Trophoblast cell (in vitro differentiated cells and primary cell): ENCODE results near the gene LRRC34. TPM values are rescaled to one million over a fixed set of nuclear protein-coding genes. Genes with fewer than 3 reads are reported as not detected.
A peak's percentile ranks its signal among the peaks of the same experiment; 100 is the strongest.

Source experiments
- DNase-seq, 2 donors: peaks; one replicate each; pipeline ENCODE4 v3.0.0-alpha.2; 2016
- H2AFZ ChIP-seq: 2 replicates; pipeline ENCODE4 v1.6.1; 2013; ENCODE audit warnings: low read length, moderate library complexity, mild to moderate bottlenecking; ENCODE audit not compliant: insufficient read depth, poor library complexity
- H2AK5ac ChIP-seq: 2 replicates; pipeline ENCODE4 v1.6.1; 2013; ENCODE audit warnings: mild to moderate bottlenecking, low read length
- H2BK120ac ChIP-seq: 2 replicates; pipeline ENCODE4 v1.6.1; 2013; ENCODE audit warnings: low read length, mild to moderate bottlenecking, moderate library complexity; ENCODE audit not compliant: insufficient read depth, poor library complexity
- H2BK12ac ChIP-seq: 2 replicates; pipeline ENCODE4 v1.6.1; 2013; ENCODE audit warnings: mild to moderate bottlenecking, low read length, moderate library complexity
- H2BK5ac ChIP-seq: 2 replicates; pipeline ENCODE4 v1.6.1; 2013; ENCODE audit warnings: low read length, low read depth, moderate library complexity, mild to moderate bottlenecking; ENCODE audit not compliant: poor library complexity
- H3K14ac ChIP-seq: 2 replicates; pipeline ENCODE4 v1.6.1; 2013; ENCODE audit warnings: mild to moderate bottlenecking, low read length
- H3K18ac ChIP-seq: 2 replicates; pipeline ENCODE4 v1.6.1; 2013; ENCODE audit warnings: mild to moderate bottlenecking, low read length
- H3K23ac ChIP-seq: 2 replicates; pipeline ENCODE4 v1.6.1; 2013; ENCODE audit warnings: low read length
- H3K27ac ChIP-seq: 2 replicates; pipeline ENCODE4 v1.5.1; 2013; ENCODE audit warnings: low read depth, mild to moderate bottlenecking, inconsistent platforms, low read length, moderate library complexity
- H3K27me3 ChIP-seq: 2 replicates; pipeline ENCODE4 v1.6.1; 2013; ENCODE audit warnings: inconsistent platforms, mild to moderate bottlenecking, low read length, moderate library complexity; ENCODE audit not compliant: insufficient read depth
- H3K36me3 ChIP-seq, 2 experiments: 1 replicate in 1 of 2; 2 replicates in 1 of 2; pipeline ENCODE4 v1.6.1; 2013; ENCODE audit warnings: low read length in 2 of 2, mild to moderate bottlenecking in 2 of 2, moderate library complexity in 1 of 2; ENCODE audit not compliant: insufficient read depth in 2 of 2, control insufficient read depth in 1 of 2
- H3K4ac ChIP-seq: 2 replicates; pipeline ENCODE4 v1.6.1; 2013; ENCODE audit warnings: low read depth, mild to moderate bottlenecking, low read length, moderate library complexity
- H3K4me1 ChIP-seq, 2 experiments: 1 replicate in 1 of 2; 2 replicates in 1 of 2; pipeline ENCODE4 v1.6.1; 2013; ENCODE audit warnings: low read length in 2 of 2, mild to moderate bottlenecking in 2 of 2, moderate library complexity in 1 of 2; ENCODE audit not compliant: insufficient read depth in 2 of 2, control insufficient read depth in 1 of 2
- H3K4me2 ChIP-seq: 2 replicates; pipeline ENCODE4 v1.6.1; 2013; ENCODE audit warnings: inconsistent platforms, mild to moderate bottlenecking, low read length, moderate library complexity
- H3K4me3 ChIP-seq: 2 replicates; pipeline ENCODE4 v1.5.1; 2013; ENCODE audit warnings: mild to moderate bottlenecking, low read depth, low read length, inconsistent platforms
- H3K79me1 ChIP-seq: one replicate; pipeline ENCODE4 v1.6.1; 2013; ENCODE audit warnings: low read length
- H3K79me2 ChIP-seq: 2 replicates; pipeline ENCODE4 v1.6.1; 2013; ENCODE audit warnings: low read length, mild to moderate bottlenecking; ENCODE audit not compliant: control insufficient read depth, insufficient read depth, poor library complexity
- H3K9ac ChIP-seq: 2 replicates; pipeline ENCODE4 v1.6.1; 2013; ENCODE audit warnings: mild to moderate bottlenecking, low read length
- H3K9me3 ChIP-seq: 2 replicates; pipeline ENCODE4 v1.6.1; 2013; ENCODE audit warnings: low read depth, mild to moderate bottlenecking, control low read depth, inconsistent platforms, low read length; ENCODE audit not compliant: insufficient read depth
- H4K12ac ChIP-seq: 2 replicates; pipeline ENCODE4 v1.6.1; 2013; ENCODE audit warnings: low read depth, mild to moderate bottlenecking, low read length, moderate library complexity
- H4K8ac ChIP-seq: 2 replicates; pipeline ENCODE4 v1.6.1; 2013; ENCODE audit warnings: low read depth, mild to moderate bottlenecking, low read length, moderate library complexity
- H4K91ac ChIP-seq: one replicate; pipeline ENCODE4 v1.6.1; 2013; ENCODE audit warnings: low read depth, mild to moderate bottlenecking, low read length, moderate library complexity
- WGBS: extraction: QIAGEN DNeasy Blood & Tissue Kit; methylation state at CpG from one replicate; pipeline ENCODE4 v1.1.7; 2013; ENCODE audit warnings: missing lambda C conversion rate; ENCODE audit not compliant: insufficient read length, insufficient coverage; ENCODE audit errors: extremely low coverage; 5-methylcytosine and 5-hydroxymethylcytosine counted together
- polyA plus RNA-seq: library from polyadenylated mRNA; stranded (reverse); fragments of 200-250 nt; gene quantifications from 2 replicates; pipeline ENCODE4 v1.2.3, GENCODE V29; 2013

The LRRC34 gene, protein sequence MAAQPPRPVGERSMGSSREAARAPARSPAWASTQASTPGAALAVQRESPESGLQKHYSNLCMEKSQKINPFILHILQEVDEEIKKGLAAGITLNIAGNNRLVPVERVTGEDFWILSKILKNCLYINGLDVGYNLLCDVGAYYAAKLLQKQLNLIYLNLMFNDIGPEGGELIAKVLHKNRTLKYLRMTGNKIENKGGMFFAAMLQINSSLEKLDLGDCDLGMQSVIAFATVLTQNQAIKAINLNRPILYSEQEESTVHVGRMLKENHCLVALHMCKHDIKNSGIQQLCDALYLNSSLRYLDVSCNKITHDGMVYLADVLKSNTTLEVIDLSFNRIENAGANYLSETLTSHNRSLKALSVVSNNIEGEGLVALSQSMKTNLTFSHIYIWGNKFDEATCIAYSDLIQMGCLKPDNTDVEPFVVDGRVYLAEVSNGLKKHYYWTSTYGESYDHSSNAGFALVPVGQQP
- 0.37 and 0.49 TPM in 2 replicates for polyA plus RNA-seq

DNA sequence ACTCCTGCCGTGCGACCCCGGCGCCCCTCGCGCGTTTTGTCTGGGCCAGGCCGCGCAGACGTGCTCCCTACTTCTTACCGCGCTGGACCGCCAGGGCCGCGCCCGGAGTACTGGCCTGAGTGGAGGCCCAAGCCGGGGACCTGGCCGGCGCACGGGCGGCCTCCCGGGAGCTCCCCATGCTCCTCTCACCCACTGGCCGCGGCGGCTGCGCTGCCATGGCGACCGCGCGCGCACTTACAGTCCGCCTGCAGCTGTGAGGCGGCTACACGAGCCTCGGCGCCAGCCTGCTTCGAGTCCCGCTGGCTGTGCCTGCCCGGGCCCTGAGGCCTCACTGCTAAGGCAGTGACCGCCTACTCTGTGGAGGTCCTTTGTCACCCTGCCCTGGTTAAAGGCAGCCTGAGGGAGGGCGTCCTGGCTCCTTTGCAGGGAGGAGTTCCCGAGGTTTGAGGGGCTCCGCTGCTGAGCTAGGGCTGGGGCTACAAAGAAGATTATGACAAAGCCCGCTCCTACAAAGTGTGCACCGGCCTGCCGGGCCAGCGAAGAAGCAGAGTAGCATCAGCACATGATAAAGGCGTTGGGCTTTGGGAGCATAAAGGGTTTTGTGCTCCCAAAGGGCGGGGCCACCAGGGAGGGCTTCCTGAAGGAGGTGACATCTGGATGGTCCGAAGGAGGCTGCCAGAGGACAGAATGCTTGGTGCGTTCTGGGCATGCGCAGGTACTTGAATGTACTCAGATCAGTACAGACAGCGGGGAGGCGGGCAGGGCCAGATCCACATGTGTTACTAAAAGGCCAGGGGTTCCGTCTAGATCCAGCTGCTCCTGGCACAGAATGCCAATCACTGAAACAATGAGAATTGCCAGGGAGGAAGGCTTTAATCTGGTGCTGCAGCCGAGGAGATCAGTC lies at the start of gene LRRC34, which contains the start of gene LRRIQ4:
TSS of gene LRRC34 (minus strand) at position 573 of the 904 bp plus-strand sequence. CDS start at position 217, 356 bp downstream.
TSS of gene LRRIQ4 (plus strand) at position 539 of the 904 bp plus-strand sequence. CDS start 9,052 bp downstream, outside the sequence.
- no CpG with 5 or more reads among the region's 56 CpGs for WGBS
- Histone ChIP-seq H4K91ac (peak within 1 kb of the TSS; percentile 63), H3K27me3 (no peaks in the 10 kb centered on the region), H3K4me2 (peak within 1 kb of the TSS; percentile 73), H3K9me3 (no peaks in the 10 kb centered on the region), H2AFZ (peak within 1 kb of the TSS; percentile 45), H3K18ac (peak within 1 kb of the TSS; percentile 14), H3K4me1 (peaks cover 0 to 3% of the 10 kb centered on the region in 2 experiments), H3K79me1 (peaks cover 2% of the 10 kb centered on the region), H2AK5ac (no peak within 1 kb of the TSS), H2BK120ac (no peak within 1 kb of the TSS), H3K14ac (peak within 1 kb of the TSS; percentile 60), H2BK5ac (no peak within 1 kb of the TSS), H3K23ac (no peak within 1 kb of the TSS), H3K79me2 (no peaks in the 10 kb centered on the region), H3K4me3 (peak within 1 kb of the TSS; percentile 69), H3K27ac (no peak within 1 kb of the TSS), H4K12ac (peak within 1 kb of the TSS; percentile 21), H3K4ac (no peak within 1 kb of the TSS), H2BK12ac (no peak within 1 kb of the TSS), H3K36me3 (no peaks in the 10 kb centered on the region), H3K9ac (no peak within 1 kb of the TSS), H4K8ac (peak within 1 kb of the TSS; percentile 50)
- peak; percentile 13 to 57 for DNase-seq

GRCh38 chr3:169861871-169862270 lies 49.2 kb upstream of the LRRC34 start:
- Histone ChIP-seq H2BK5ac (no peak overlapping the region), H3K36me3 (no peaks in the 10 kb centered on the region), H4K12ac (no peak overlapping the region), H3K9ac (no peak overlapping the region), H3K27me3 (no peaks in the 10 kb centered on the region), H2BK120ac (no peak overlapping the region), H3K4me2 (no peak overlapping the region), H3K9me3 (no peaks in the 10 kb centered on the region), H3K14ac (no peak overlapping the region), H4K8ac (no peak overlapping the region), H3K4me3 (no peak overlapping the region), H4K91ac (no peak overlapping the region), H3K4me1 (no peaks in the 10 kb centered on the region), H2AK5ac (no peak overlapping the region), H3K18ac (no peak overlapping the region), H3K4ac (no peak overlapping the region), H3K27ac (no peak overlapping the region), H3K79me1 (no peaks in the 10 kb centered on the region), H3K79me2 (no peaks in the 10 kb centered on the region), H2AFZ (no peak overlapping the region), H3K23ac (no peak overlapping the region), H2BK12ac (no peak overlapping the region)
- no CpG with 5 or more reads among the region's 5 CpGs for WGBS
- peak; percentile 91 to 95 for DNase-seq

DNA sequence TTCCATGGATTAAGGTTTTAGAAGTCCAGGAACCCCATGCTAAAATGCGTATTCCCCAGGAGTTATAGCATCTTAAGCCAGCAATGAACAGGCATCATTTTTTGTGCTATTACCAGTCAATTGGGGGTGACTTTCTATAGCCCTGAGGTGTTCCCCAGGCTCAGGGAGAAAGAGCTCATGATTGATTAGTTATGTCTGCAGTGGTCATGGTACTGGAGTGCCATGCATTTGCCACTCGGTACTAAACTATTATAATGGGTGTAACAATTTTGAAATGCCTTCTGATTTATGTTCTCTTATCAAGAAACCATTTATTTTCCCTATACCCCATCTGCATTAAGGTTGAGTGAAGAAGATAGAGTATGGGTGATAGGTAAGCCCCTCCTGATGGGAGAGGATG lies 45.1 kb upstream of the LRRC34 start:
- Histone ChIP-seq H2BK5ac (no peak overlapping the region), H4K8ac (no peak overlapping the region), H4K12ac (no peak overlapping the region), H3K27ac (no peak overlapping the region), H3K79me1 (no peaks in the 10 kb centered on the region), H3K9me3 (no peaks in the 10 kb centered on the region), H3K23ac (no peak overlapping the region), H4K91ac (no peak overlapping the region), H2AK5ac (no peak overlapping the region), H3K18ac (no peak overlapping the region), H3K4me1 (no peaks in the 10 kb centered on the region), H2AFZ (no peak overlapping the region), H3K9ac (no peak overlapping the region), H3K4ac (no peak overlapping the region), H3K27me3 (no peaks in the 10 kb centered on the region), H2BK120ac (no peak overlapping the region), H2BK12ac (no peak overlapping the region), H3K14ac (no peak overlapping the region), H3K4me2 (no peak overlapping the region), H3K36me3 (no peaks in the 10 kb centered on the region), H3K4me3 (no peak overlapping the region), H3K79me2 (no peaks in the 10 kb centered on the region)
- WGBS, result no CpG with 5 or more reads among the region's 2 CpGs
- DNase-seq, result no peak

DNA sequence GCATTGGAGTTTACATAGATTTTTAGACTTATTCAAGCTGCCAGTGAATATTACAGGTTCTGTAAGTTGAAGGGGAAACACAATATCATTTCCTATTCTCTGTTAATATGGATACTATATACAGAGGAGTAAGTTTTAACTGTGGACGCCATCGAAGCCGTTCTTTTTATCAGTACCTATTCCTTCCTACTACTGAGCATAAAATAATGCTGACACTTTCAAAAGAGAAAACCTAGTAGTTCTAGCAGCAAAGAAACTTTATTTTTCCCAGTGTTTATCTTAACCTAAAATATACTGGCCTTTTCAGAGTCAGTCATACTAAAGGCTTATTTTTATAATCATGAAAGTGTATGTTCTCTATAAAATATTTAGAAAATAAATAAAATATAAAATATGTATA lies 42.8 kb upstream of the LRRC34 start:
- H3K4me2 ChIP-seq, result no peak overlapping the region
- no peak overlapping the region for H3K14ac ChIP-seq
- H3K9me3 ChIP-seq, result no peaks in the 10 kb centered on the region
- no peaks in the 10 kb centered on the region for H3K27me3 ChIP-seq
- H4K8ac ChIP-seq, result no peak overlapping the region
- whole genome bisulfite sequencing, result no CpG with 5 or more reads among the region's 3 CpGs
- no peaks in the 10 kb centered on the region for H3K79me1 ChIP-seq
- no peak overlapping the region for H3K9ac ChIP-seq
- no peak overlapping the region for H2AFZ ChIP-seq
- no peak overlapping the region for H3K27ac ChIP-seq
- no peak overlapping the region for H3K4me3 ChIP-seq
- H3K23ac ChIP-seq, result no peak overlapping the region
- no peak overlapping the region for H3K18ac ChIP-seq
- no peaks in the 10 kb centered on the region for H3K36me3 ChIP-seq
- no peak overlapping the region for H2BK12ac ChIP-seq
- H3K4me1 ChIP-seq, result no peaks in the 10 kb centered on the region
- H2BK120ac ChIP-seq, result no peak overlapping the region
- H2AK5ac ChIP-seq, result no peak overlapping the region
- H3K79me2 ChIP-seq, result no peaks in the 10 kb centered on the region
- H2BK5ac ChIP-seq, result no peak overlapping the region
- no peak overlapping the region for H4K91ac ChIP-seq
- no peak for DNase-seq
- no peak overlapping the region for H3K4ac ChIP-seq
- H4K12ac ChIP-seq, result no peak overlapping the region
